GM12891 (cell line): ENCODE data around the gene YY1.

ENCODE experiments used
- POLR2A ChIP-seq: IDR thresholded peaks from 2 replicates; pipeline ENCODE4 v1.6.1; 2011; ENCODE audit warnings: low read depth, low read length, control low read depth
- TAF1 ChIP-seq: IDR thresholded peaks from 2 replicates; pipeline ENCODE4 v1.6.1; 2011; ENCODE audit warnings: low read depth, low read length, control low read depth

GRCh38 chr14:100282083-100282350, 43.1 kb downstream of the YY1 start:
- TF ChIP-seq TAF1 (no peak), POLR2A (no peak; the same call in 1 of the 2 replicates)
